SK-N-SH treated with all-trans-retinoic acid at 6 μM for 48 hours (cell line): Measurements from ENCODE around the gene PHACTR3.

ENCODE experiments used
- ARNTL ChIP-seq: fragments of 450-650 bp; formaldehyde crosslinking; IDR thresholded peaks from 2 replicates; pipeline ENCODE4 v1.5.0; 2020; ENCODE audit warnings: low read depth, mild to moderate bottlenecking, moderate library complexity, borderline replicate concordance
- CSRNP3 ChIP-seq: fragments of 250-450 bp; sonication (Bioruptor Pico); IDR thresholded peaks from 2 replicates; pipeline ENCODE4 v1.5.1; 2021; ENCODE audit warnings: mild to moderate bottlenecking, moderate library complexity
- RARB ChIP-seq: fragments of 250-450 bp; sonication (Bioruptor Pico); IDR thresholded peaks from 2 replicates; pipeline ENCODE4 v1.8.0; 2021; ENCODE audit warnings: mild to moderate bottlenecking, moderate library complexity
- TOX ChIP-seq: fragments of 250-450 bp; sonication (Bioruptor Pico); IDR thresholded peaks from 2 replicates; pipeline ENCODE4 v1.8.0; 2021; ENCODE audit warnings: mild to moderate bottlenecking, moderate library complexity, borderline replicate concordance
- ZC3H10 ChIP-seq: fragments of 250-450 bp; sonication (Bioruptor Pico); IDR thresholded peaks from 2 replicates; pipeline ENCODE4 v1.5.1; 2021; ENCODE audit warnings: mild to moderate bottlenecking, moderate library complexity
- ZFP3 ChIP-seq: fragments of 250-450 bp; sonication (Bioruptor Pico); IDR thresholded peaks from 2 replicates; pipeline ENCODE4 v1.5.0; 2020; ENCODE audit warnings: mild to moderate bottlenecking, moderate library complexity
- ZFP30 ChIP-seq: fragments of 450-650 bp; formaldehyde crosslinking; IDR thresholded peaks from 2 replicates; pipeline ENCODE4 v1.5.0; 2022; ENCODE audit warnings: mild to moderate bottlenecking, moderate library complexity
- ZNF565 ChIP-seq: fragments of 450-650 bp; formaldehyde crosslinking; conservative IDR thresholded peaks from 2 replicates; pipeline ENCODE4 v1.5.0; 2020; ENCODE audit warnings: low read depth, mild to moderate bottlenecking, moderate library complexity
- ZNF8 ChIP-seq: fragments of 450-650 bp; formaldehyde crosslinking; IDR thresholded peaks from 2 replicates; pipeline ENCODE4 v1.5.0; 2020; ENCODE audit warnings: mild to moderate bottlenecking, moderate library complexity
- TF ChIP-seq, protein P1 (sequence below): fragments of 250-450 bp; sonication (Bioruptor Pico); IDR thresholded peaks from 2 replicates; pipeline ENCODE4 v1.8.0; 2020; ENCODE audit warnings: mild to moderate bottlenecking, moderate library complexity, borderline replicate concordance

GRCh38 chr20:59820204-59821041, 216.1 kb downstream of the PHACTR3 start:
- no peak for TF ChIP-seq ZC3H10 (CRISPR knock-in tag)
- TF ChIP-seq ZNF565 (CRISPR knock-in tag), result no peak
- TF ChIP-seq, protein P1, sequence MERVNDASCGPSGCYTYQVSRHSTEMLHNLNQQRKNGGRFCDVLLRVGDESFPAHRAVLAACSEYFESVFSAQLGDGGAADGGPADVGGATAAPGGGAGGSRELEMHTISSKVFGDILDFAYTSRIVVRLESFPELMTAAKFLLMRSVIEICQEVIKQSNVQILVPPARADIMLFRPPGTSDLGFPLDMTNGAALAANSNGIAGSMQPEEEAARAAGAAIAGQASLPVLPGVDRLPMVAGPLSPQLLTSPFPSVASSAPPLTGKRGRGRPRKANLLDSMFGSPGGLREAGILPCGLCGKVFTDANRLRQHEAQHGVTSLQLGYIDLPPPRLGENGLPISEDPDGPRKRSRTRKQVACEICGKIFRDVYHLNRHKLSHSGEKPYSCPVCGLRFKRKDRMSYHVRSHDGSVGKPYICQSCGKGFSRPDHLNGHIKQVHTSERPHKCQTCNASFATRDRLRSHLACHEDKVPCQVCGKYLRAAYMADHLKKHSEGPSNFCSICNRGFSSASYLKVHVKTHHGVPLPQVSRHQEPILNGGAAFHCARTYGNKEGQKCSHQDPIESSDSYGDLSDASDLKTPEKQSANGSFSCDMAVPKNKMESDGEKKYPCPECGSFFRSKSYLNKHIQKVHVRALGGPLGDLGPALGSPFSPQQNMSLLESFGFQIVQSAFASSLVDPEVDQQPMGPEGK (CRISPR knock-in tag), result no peak
- no peak for TF ChIP-seq ZFP3
- TF ChIP-seq ARNTL (CRISPR knock-in tag), result no peak
- TF ChIP-seq TOX (CRISPR knock-in tag), result no peak
- no peak for TF ChIP-seq CSRNP3 (CRISPR knock-in tag)
- no peak for TF ChIP-seq RARB (CRISPR knock-in tag)
- TF ChIP-seq ZNF8 (CRISPR knock-in tag), result no peak
- TF ChIP-seq ZFP30 (CRISPR knock-in tag), result no peak
